Measurements from ENCODE around the gene LCE1E.

LCE1E gene, protein sequence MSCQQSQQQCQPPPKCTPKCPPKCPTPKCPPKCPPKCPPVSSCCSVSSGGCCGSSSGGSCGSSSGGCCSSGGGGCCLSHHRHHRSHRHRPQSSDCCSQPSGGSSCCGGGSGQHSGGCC

DNA sequence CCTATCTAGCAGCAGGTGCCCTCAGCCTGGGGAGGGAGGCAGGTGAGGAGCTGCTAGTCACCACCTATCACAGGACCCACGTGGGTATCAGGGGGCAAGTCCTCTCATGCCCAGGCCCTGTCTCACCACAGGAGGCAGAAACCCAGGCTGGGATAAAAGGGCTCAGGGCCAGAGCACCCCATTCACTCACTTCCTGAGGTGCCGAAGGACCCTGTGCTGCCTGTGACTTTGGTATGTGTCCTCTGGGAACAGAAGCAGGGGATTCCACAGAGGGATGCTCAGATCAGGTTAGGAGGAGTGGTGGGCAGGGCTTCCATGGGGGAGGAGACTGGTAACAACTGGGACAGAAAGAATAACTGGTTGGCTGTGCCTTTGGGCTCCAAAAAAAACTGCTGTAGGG lies at the start of gene LCE1E:
TSS of gene LCE1E (plus strand) at position 181 of the 400 bp plus-strand sequence. CDS start 1,043 bp downstream, outside the sequence.
- no peak for DNase-seq

DNA sequence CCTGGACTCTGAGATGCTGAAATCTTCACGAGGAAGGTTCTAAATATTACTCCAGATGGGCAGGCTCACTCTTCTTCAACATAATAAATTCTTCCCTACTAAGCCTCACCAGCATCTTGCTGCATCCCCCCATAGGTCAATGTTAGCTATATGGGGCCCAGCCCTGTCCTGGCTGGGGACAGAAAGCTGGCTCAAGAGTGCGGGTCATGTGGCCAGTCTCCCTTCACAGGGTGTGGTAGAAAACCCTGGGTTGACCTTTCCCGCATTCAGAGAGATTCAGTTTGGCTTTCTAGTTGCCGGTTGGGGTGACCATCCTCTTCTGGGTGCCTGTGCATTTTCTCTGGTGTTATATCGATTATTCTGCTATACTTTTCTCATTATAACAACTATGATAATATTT lies 48.1 kb upstream of the LCE1E start:
- no peak for DNase-seq

DNA sequence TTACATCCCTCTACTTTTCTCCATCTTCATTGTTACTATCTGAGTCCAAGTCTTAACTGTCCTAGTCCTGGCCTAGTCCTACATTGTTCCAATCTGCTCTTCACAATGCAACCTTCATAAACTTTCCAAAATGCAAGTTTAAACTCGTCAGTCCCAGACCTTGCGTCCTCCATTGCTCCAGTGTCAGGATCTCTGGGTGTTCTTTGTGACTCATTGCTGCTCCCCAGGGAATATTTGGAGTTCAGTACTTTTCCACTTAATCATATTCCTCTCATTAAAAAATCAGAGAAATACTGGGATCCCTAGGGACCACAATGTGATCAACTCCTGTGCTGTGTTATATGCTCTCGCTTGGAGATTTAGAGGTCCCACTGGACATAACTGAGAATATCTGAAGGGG lies 46.2 kb upstream of the LCE1E start:
- no peak for DNase-seq

DNA sequence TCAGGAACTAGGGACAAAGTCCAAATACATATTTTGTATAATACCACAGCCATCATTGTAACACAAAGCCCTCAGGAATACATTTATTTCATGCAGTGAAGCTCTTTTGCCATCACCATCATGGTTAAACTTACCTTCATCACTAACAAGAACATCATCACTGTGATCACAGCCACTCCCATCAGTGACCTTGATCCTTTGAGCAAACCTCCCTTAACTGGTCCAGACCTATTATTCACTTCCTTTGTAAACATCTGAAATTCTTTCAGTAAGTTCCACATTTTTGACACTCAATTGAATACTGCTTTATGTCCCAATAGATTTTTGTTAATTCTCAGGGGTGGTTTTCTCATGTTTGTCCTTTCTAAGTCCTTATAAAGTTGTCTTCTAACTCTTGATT lies 44.4 kb upstream of the LCE1E start:
- no peak for DNase-seq

DNA sequence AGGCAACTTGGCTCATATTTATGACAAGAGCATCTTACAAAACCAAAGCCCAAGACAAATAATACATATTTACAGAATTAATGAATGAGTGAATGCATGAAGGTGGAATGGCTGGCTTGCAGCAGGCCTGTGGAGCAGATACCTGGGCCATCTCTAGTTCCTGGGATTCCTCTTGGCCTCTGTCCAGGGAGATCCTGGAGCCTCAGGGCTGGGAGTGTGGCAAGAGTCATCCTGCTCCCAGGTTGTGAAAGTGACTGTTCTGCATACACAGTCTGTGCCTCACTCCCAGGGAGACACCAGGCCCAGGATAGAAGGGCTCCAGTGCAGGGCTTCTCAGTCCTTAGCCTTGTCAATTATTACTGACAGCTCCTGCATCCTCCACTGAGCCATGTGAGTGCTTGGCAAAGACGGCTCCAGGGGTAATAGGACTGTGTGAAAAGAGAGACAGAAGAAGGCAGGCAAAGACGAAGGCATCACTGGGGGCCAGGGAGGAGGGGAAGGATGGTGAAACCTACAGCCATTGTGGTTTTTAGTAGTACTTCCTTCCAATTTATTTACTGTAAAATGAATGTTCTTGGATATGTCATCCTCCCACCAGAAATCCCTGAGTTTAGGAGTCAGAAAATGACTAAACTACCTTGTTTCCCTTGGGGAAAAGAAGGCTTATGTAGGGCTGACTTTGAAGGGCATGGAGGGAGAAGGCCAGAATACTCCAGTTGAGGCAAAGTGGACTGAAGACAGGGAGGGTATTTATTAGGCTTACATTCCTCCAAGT lies 42.5 kb upstream of the LCE1E start:
- DNase-seq, result no peak

DNA sequence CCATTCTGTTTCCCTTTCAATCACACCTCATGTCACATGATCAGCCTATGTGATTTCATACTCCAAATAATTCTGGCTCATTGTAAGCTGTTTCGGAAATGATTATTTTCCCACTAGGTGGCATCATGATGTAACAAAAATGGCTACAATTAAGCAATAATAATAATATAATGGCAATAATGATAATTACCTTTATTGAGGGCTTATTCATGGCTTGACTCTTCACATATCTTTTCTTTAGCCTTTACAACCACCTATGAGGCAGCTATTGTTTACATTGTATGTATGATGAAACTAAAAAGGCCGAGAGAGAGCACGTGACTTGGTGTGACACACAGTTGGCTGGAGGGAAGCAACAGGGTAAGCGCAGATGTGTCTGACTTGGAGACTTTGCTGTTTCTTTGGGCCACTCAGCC lies 40.8 kb upstream of the LCE1E start:
- no peak for DNase-seq

DNA sequence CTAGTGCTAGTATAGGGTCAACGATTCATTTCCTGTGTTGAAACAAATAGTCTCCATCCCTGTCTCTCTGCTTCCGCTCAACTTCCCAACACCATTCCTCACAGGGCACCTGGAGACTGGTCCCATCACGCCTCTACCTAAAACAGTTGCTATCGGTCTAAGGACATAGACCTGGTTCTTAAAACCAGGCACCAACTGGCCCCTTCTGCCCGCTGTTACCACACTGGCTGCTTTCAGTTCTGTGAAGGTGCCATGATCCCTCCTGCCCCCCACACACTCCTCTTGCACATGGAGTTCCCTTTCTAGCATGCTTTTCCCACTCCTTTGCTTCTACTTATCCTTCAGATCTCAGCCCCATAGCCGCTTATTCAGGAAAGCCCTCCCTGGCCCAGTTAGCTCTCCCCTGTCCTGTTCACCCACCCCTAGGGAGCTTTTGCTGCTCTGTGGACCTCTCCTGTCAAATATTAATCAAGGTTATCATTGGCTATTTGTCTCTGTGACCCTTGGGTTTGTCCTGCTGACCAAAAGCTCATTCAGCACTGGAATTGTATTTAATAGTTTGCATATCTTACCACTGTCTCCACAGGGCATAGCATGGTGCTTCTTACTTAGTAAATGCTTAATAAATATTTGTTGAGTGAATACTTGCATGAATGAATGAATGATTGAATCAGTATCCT lies 40.2 kb upstream of the LCE1E start:
- DNase-seq, result no peak

DNA sequence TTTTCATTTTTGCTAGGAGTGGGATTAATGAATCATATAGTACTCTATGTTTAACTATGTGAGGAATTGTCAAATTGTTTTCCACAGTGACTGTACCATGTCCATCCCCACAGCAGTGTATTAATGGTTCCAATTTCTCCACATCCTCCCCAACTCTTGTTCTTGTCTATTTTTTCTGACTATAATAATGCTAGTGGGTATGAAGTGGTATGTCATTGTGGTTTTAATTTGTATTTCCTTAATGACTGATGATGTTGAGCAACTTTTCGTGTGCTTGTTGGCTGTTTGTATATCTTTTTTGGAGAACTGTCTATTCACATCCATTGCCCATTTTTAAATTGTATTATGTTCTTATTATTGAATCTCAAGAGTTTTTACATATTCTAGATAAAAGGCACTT lies 38.2 kb upstream of the LCE1E start:
- DNase-seq, result no peak

DNA sequence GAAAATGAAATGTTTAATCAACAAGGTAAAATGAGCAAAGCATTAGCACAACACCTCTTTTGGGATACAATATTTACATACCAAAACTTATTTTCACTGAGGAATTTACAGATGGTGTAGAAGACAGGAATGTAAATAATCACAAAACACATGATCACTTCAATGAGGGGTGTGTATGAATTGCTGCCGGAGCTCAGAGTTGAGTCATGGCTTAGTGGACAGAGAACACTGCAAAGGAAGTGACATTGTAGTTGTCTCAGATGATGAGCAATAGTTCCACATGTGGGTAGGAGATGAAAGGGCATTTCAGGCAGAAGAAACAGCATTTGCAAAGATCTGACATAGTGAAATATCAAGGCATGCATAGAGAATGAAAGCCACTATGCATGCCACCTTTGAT lies 33.8 kb upstream of the LCE1E start:
- no peak for DNase-seq

DNA sequence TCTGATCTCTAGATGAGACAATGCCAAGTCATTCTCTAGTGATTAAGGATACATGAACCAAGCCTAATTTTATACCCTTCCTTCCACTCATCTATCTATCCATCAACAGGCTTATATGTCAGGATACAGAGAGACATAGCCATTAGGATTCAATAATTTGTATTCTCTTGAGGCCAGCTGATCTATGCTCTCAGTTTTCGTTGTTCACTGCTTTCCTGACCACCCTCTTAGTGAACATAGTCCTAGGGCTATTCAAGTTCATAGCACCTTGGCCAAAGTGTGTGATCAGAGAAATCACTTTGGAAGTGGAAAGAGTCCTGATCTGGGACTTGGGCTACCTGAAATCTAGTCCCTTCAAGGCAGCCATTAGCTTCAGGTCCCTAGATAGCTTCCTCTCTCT lies 32.5 kb upstream of the LCE1E start:
- no peak for DNase-seq

DNA sequence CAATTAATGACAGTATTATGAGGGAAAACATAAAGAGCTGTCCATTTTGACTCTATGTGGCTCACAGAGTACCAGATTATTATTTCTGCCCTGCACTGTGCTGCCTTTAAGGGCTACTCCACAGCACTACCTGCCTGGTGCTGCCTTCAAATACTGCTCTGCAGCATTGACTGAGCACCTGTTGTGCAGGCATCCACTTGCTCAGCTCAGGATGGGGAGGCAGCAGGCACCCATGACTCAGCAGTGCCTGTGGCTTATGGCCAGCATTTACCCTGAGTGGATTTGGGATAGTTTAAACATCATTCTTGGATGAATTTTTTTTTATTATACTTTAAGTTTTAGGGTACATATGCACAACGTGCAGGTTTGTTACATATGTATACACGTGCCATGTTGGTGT lies 29.2 kb upstream of the LCE1E start:
- no peak for DNase-seq

DNA sequence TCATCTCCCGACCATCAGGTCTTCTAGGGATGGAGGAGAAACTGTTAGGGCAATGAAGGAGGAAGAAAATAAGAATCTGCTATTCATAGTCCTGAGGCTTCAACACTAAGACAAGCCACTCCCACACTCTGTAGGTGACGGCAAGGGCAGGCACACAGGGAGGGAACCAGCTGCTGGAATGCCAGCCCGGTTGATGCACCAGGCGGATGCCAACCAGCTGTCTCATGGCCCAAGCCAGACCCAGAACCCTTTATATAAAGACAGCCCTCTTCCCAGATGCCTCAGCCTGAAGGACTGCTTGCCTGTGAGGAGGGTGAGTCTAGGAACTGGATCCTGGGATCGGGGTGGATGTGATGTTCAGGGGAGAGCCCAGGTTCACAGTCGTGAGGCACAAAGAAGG lies 28.3 kb upstream of the LCE1E start, which contains the start of gene KPRP:
TSS of gene KPRP (plus strand) at position 279 of the 400 bp plus-strand sequence. CDS start 1,564 bp downstream, outside the sequence.
- no peak for DNase-seq

DNA sequence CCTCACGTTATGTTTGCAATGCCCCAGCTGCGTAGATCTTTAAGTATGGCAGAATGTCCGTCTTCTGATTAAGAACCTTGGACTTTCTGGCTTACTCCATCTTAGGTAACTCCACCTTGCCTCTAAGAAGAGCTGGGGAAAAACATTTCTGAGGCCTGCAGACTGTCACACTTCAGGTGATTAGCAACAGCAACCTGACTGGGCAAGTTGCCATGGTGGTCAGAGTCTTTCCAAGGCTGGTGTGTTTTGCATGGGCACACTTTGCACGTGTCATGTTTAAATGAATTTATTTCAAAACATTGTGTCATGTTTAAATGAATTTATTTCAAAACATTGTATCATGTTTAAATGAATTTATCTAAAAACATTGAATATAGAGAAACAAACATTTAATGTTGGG lies 27.4 kb upstream of the LCE1E start:
- DNase-seq, result no peak

DNA sequence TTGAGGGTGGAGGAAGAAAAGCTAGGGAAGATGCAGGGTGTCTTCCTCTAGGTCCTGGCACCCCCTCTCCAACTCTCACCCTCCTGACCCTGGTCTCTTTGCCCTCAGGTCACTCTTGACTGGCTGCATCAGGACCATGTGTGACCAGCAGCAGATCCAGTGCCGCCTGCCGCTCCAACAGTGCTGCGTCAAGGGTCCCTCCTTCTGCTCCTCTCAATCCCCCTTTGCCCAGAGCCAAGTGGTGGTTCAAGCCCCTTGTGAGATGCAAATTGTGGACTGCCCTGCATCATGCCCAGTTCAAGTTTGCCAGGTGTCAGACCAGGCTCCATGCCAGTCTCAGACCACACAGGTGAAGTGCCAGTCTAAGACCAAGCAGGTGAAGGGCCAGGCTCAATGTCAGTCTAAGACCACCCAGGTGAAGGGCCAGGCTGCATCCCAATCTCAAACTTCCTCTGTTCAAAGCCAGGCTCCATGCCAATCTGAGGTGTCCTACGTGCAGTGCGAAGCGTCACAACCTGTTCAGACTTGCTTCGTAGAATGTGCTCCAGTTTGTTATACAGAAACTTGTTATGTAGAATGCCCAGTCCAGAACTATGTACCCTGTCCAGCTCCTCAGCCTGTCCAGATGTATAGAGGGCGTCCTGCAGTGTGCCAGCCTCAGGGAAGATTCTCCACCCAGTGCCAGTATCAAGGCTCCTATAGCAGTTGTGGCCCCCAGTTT lies 26.4 kb upstream of the LCE1E start:
- DNase-seq, result no peak

DNA sequence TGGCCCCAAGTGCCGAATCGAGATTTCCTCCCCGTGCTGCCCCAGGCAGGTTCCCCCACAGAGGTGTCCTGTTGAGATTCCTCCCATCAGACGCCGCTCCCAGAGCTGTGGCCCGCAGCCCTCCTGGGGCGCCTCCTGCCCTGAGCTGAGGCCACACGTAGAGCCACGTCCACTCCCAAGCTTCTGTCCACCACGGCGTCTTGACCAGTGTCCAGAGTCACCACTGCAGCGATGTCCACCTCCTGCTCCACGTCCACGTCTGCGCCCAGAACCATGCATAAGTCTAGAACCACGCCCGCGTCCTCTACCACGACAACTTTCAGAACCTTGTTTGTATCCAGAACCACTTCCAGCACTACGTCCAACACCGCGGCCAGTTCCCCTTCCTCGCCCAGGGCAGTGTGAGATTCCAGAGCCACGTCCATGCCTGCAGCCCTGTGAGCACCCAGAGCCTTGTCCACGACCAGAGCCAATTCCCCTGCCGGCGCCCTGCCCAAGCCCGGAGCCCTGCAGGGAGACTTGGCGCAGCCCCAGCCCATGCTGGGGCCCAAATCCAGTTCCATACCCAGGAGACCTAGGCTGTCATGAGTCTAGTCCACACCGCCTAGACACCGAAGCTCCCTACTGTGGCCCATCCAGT lies 25.4 kb upstream of the LCE1E start:
- no peak for DNase-seq

DNA sequence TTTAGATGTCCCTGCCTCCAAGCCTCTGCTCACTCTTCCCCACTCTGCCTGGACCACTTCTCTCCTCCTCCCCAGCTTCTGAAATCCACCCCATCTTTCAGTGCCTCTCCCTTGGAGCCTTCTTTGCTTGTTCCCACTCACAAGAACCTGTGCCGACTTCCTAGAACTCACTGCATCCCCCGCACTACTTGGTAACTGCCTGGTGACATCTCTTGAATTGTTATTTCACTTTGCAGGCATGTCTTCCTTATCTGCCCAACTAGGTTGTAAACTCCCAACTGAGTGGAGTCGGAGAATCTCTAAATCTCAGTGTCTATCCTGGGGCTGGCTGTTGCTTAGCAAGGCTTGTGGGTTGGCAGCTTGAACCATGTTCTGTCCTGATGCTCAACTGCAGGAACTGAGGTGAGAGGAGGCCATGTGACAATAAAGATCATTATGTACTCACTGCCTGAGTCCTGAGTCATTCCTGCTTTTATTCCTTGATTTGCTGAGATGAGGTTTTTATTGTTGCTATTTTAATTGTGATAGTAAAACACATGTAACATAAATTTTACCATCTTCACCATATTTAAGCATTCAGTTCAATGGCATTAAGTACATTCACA lies 24.3 kb upstream of the LCE1E start:
- peak in 9 of 58 donors; percentile 1 to 68 (median 22) for DNase-seq

DNA sequence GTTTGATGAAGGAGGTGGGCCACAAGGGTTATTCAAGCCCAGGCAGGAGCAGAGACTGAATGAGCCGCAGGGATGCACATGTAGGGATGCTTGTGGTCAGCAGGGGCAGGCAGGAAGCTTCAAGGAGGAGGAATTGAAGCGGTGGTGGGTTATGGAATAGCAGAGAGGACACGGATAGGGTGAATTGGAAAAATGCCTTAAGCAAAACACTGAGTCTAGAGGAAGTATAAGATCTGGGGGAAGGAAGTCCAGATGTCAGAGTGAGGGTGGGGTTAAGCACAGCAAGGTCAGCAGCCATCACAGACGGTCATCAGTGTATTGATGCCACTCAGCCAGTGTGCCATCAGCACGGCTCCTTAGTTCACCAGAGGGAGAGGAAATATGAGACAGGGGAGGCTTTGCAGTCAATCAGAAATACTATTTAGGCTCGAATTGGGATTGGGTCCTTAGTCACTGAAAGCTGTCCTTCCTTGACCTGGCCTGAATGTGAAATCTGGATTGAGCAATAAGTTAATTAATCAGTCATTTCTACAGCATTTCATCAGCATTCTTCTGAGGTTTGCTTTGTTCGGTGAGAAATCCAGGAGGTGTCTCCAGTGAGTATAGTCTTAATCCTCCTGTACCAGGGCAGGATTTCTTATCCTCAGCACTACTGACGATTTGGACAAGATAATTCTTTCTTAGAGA lies 17.1 kb upstream of the LCE1E start:
- DNase-seq, result no peak

DNA sequence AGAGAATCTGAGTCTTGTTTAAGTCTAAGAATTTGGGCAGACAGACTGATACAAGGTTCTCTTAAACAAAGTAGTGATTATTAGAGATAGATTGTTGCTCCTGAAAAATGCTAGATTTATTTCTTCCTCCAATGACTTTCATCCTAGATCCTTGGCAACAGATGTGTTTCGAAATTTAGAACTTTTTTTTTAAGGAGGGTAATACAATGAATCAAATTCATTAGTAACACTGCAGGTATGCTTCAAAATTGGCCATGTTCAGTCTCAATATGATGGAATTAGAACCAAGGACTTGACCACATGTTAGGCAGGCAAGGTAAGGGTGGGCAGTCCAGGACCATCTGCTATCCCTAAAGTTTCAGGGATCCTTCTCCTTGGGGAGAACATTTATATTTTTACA lies 15.6 kb upstream of the LCE1E start:
- no peak for DNase-seq

DNA sequence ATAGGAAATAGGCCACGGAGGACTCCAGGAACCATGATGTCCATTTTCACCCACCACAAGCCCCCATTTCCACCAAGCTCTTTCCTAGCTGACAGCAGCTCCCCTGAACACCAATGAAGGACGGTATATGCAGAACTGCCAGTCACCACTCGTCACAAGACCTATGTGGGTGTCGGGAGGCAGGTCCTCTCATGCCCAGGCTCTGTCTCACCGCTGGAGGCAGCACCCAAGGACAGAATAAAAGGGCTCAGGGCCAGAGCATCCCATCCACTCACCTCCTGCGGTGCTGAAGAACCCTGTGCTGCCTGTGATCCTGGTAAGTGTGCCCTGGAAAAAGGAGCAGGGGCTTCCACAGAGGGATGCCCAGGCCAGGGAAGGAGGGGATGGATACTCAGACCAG lies 11.2 kb upstream of the LCE1E start, which contains the start of gene LCE1F:
TSS of gene LCE1F (plus strand) at position 266 of the 400 bp plus-strand sequence. CDS start 1,232 bp downstream, outside the sequence.
- DNase-seq, result no peak

DNA sequence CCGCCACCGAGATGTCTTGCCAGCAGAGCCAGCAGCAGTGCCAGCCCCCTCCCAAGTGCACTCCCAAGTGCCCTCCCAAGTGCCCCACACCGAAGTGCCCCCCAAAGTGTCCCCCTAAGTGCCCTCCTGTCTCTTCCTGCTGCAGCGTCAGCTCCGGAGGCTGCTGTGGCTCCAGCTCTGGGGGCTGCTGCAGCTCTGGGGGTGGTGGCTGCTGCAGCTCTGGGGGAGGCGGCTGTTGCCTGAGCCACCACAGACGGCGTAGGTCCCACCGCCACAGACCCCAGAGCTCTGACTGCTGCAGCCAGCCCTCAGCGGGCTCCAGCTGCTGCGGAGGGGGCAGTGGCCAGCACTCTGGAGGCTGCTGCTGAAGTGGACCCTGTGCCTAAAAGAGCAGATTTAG lies 9.7 kb upstream of the LCE1E start:
- DNase-seq, result no peak

All from anterior cingulate cortex (tissue), 58 donors.